H9 (cell line): ENCODE measurements around the gene TMEM44. TPM values are rescaled to one million over a fixed set of nuclear protein-coding genes. Genes with fewer than 3 reads are reported as not detected.

Experiments used
- DNase-seq: peaks from one replicate; pipeline ENCODE4 v3.0.0-alpha.2; 2017
- H2AFZ ChIP-seq: one replicate; pipeline ENCODE4 v1.6.1; 2013; ENCODE audit warnings: mild to moderate bottlenecking, low read length, control low read depth, moderate library complexity
- H2AK5ac ChIP-seq: 2 replicates; pipeline ENCODE4 v1.6.1; 2013; ENCODE audit warnings: low read length, control low read depth, mixed read lengths; ENCODE audit not compliant: insufficient read length
- H2BK120ac ChIP-seq: one replicate; pipeline ENCODE4 v1.6.1; 2013; ENCODE audit warnings: low read depth, mild to moderate bottlenecking, low read length, control low read depth, inconsistent platforms; ENCODE audit not compliant: poor library complexity, severe bottlenecking
- H2BK12ac ChIP-seq: 2 replicates; pipeline ENCODE4 v1.6.1; 2013; ENCODE audit warnings: low read length, control low read depth, mixed read lengths, low read depth; ENCODE audit not compliant: insufficient read length
- H2BK15ac ChIP-seq: 2 replicates; pipeline ENCODE4 v1.6.1; 2013; ENCODE audit warnings: low read depth, low read length, control low read depth
- H2BK20ac ChIP-seq: one replicate; pipeline ENCODE4 v1.6.1; 2013; ENCODE audit warnings: low read depth, mild to moderate bottlenecking, low read length, control low read depth, inconsistent platforms; ENCODE audit not compliant: poor library complexity, severe bottlenecking
- H2BK5ac ChIP-seq: 2 replicates; pipeline ENCODE4 v1.6.1; 2013; ENCODE audit warnings: low read length, control low read depth, mixed read lengths; ENCODE audit not compliant: insufficient read length
- H3K14ac ChIP-seq: 2 replicates; pipeline ENCODE4 v1.6.1; 2013; ENCODE audit warnings: low read length, control low read depth; ENCODE audit not compliant: insufficient read depth
- H3K18ac ChIP-seq: 2 replicates; pipeline ENCODE4 v1.6.1; 2013; ENCODE audit warnings: low read depth, mild to moderate bottlenecking, mixed read lengths, low read length, control low read depth; ENCODE audit not compliant: insufficient read length
- H3K23ac ChIP-seq: 2 replicates; pipeline ENCODE4 v1.6.1; 2013; ENCODE audit warnings: low read length, control low read depth, mixed read lengths, low read depth; ENCODE audit not compliant: insufficient read length
- H3K23me2 ChIP-seq: 2 replicates; pipeline ENCODE4 v1.6.1; 2013; ENCODE audit warnings: low read depth, mild to moderate bottlenecking, mixed read lengths, low read length, control low read depth; ENCODE audit not compliant: insufficient read length, poor library complexity, severe bottlenecking
- H3K27ac ChIP-seq: 2 replicates; pipeline ENCODE4 v1.5.1; 2013; ENCODE audit warnings: low read length, control low read depth, mixed read lengths, low read depth; ENCODE audit not compliant: insufficient read length
- H3K27me3 ChIP-seq: 2 replicates; pipeline ENCODE4 v1.6.1; 2013; ENCODE audit warnings: low read length, control low read depth, inconsistent platforms; ENCODE audit not compliant: insufficient read depth
- H3K4ac ChIP-seq: 2 replicates; pipeline ENCODE4 v1.6.1; 2013; ENCODE audit warnings: low read depth, mild to moderate bottlenecking, control low read depth, inconsistent platforms, low read length, moderate library complexity
- H3K4me1 ChIP-seq: 2 replicates; pipeline ENCODE4 v1.6.1; 2013; ENCODE audit warnings: low read length, control low read depth, inconsistent platforms; ENCODE audit not compliant: insufficient read depth
- H3K4me2 ChIP-seq: 2 replicates; pipeline ENCODE4 v1.6.1; 2013; ENCODE audit warnings: low read length, control low read depth, mixed read lengths; ENCODE audit not compliant: insufficient read length, insufficient read depth
- H3K56ac ChIP-seq: 2 replicates; pipeline ENCODE4 v1.6.1; 2013; ENCODE audit warnings: low read depth, mild to moderate bottlenecking, mixed read lengths, low read length, control low read depth; ENCODE audit not compliant: insufficient read length
- H3K79me1 ChIP-seq: 2 replicates; pipeline ENCODE4 v1.6.1; 2013; ENCODE audit warnings: low read depth, mild to moderate bottlenecking, moderate library complexity, low read length, control low read depth, inconsistent platforms; ENCODE audit not compliant: insufficient read depth, poor library complexity, severe bottlenecking
- H3K79me2 ChIP-seq: 2 replicates; pipeline ENCODE4 v1.6.1; 2013; ENCODE audit warnings: low read length, control low read depth, inconsistent platforms; ENCODE audit not compliant: insufficient read depth
- H3K9ac ChIP-seq: 2 replicates; pipeline ENCODE4 v1.6.1; 2013; ENCODE audit warnings: low read length, control low read depth, mixed read lengths; ENCODE audit not compliant: insufficient read length; ENCODE audit errors: extremely low read depth
- H3K9me3 ChIP-seq: one replicate; pipeline ENCODE4 v1.6.1; 2013; ENCODE audit warnings: low read depth, low read length, inconsistent platforms; ENCODE audit not compliant: control insufficient read depth
- H3T11ph ChIP-seq: one replicate; pipeline ENCODE4 v1.6.1; 2013; ENCODE audit warnings: mild to moderate bottlenecking, low read length, control low read depth, inconsistent platforms
- H4K20me1 ChIP-seq: one replicate; pipeline ENCODE4 v1.6.1; 2013; ENCODE audit not compliant: control insufficient read depth, insufficient read length, insufficient read depth
- H4K5ac ChIP-seq: 2 replicates; pipeline ENCODE4 v1.6.1; 2013; ENCODE audit warnings: low read depth, mild to moderate bottlenecking, mixed read lengths, low read length, control low read depth; ENCODE audit not compliant: insufficient read length
- H4K8ac ChIP-seq: replicated peaks from 2 replicates; pipeline ENCODE4 v1.6.1; 2013; ENCODE audit warnings: low read length, control low read depth, mixed read lengths, low read depth; ENCODE audit not compliant: insufficient read length
- H4K91ac ChIP-seq: 2 replicates; pipeline ENCODE4 v1.6.1; 2013; ENCODE audit warnings: low read depth, mild to moderate bottlenecking, moderate library complexity, mixed read lengths, low read length, control low read depth; ENCODE audit not compliant: insufficient read length
- H3K27ac Mint-ChIP-seq, 3 experiments: 2 replicates in 2 of 3; 3 replicates in 1 of 3; pipeline ENCODE4 v1.8.0; 2020 to 2021; ENCODE audit warnings: mixed read lengths in 3 of 3, mild to moderate bottlenecking in 1 of 3, moderate library complexity in 1 of 3
- H3K27me3 Mint-ChIP-seq: 2 replicates; pipeline ENCODE4 v1.8.0; 2021; ENCODE audit warnings: low read depth, mild to moderate bottlenecking, moderate library complexity, mixed read lengths
- H3K36me3 Mint-ChIP-seq, 3 experiments: 2 replicates in 2 of 3; 3 replicates in 1 of 3; pipeline ENCODE4 v1.8.0; 2020 to 2021; ENCODE audit warnings: low read depth in 3 of 3, mixed read lengths in 3 of 3; ENCODE audit not compliant: insufficient read depth in 1 of 3
- H3K4me1 Mint-ChIP-seq, 2 experiments: 2 replicates each; pipeline ENCODE4 v1.8.0; 2020; ENCODE audit warnings: mixed read lengths in 2 of 2
- H3K4me3 Mint-ChIP-seq, 2 experiments: 2 replicates in 1 of 2; 3 replicates in 1 of 2; pipeline ENCODE4 v1.8.0; 2020 to 2021; ENCODE audit warnings: mild to moderate bottlenecking in 2 of 2, mixed read lengths in 2 of 2, moderate library complexity in 1 of 2
- H3K9me3 Mint-ChIP-seq, 2 experiments: 2 replicates in 1 of 2; 3 replicates in 1 of 2; pipeline ENCODE4 v1.8.0; 2020; ENCODE audit warnings: mild to moderate bottlenecking in 2 of 2, mixed read lengths in 2 of 2, moderate library complexity in 1 of 2
- WGBS: extraction: QIAGEN DNeasy Blood & Tissue Kit; methylation state at CpG from one replicate; pipeline ENCODE4 v1.1.7; 2013; ENCODE audit warnings: missing lambda C conversion rate, low lambda C conversion rate, mixed read lengths; ENCODE audit not compliant: insufficient read length; ENCODE audit errors: extremely low coverage; 5-methylcytosine and 5-hydroxymethylcytosine counted together
- total RNA-seq: library from RNA; stranded (reverse); gene quantifications from 2 replicates; pipeline ENCODE4 v1.2.1, GENCODE V29; 2021
- TF ChIP-seq, protein P1 (sequence below): fragments of 200-600 bp; sonication (generic); conservative IDR thresholded peaks from 3 replicates; pipeline ENCODE4 v1.8.0; 2021; ENCODE audit warnings: antibody characterized with exemption, mild to moderate bottlenecking

TMEM44 gene
- total RNA-seq, 1 experiment from 2014 or later: 19.8 TPM

DNA sequence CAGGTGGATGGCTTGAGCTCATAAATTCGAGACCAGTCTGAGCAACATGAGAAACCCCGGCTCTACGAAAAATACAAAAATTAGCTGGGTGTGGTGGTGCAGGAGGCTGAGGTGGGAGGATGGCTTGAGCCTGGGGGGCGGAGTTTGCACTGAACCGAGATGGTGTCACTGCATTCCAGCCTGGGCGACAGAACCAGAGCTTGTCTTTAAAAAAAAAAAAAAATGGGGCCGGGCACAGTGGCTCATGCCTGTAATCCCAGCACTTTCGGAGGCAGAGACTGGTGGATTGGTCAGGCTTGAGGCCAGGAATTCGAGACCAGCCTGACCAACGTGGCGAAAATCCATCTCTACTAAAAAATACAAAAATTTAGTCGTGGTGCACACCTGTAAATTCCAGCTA, 64.0 kb downstream of the TMEM44 start:
- no peak overlapping the region for H2AFZ ChIP-seq
- H3K36me3 Mint-ChIP-seq: no peaks in the 10 kb centered on the region

More for the DNA sequence above, 64.0 kb downstream of the TMEM44 start:
- Histone ChIP-seq H3K14ac (no peak overlapping the region), H2BK20ac (no peak overlapping the region), H3K9ac (no peak overlapping the region), H4K20me1 (no peaks in the 10 kb centered on the region), H3K4me1 (no peaks in the 10 kb centered on the region; the same call in 1 of the 2 replicates), H3K27ac (no peak overlapping the region), H3K79me2 (no peaks in the 10 kb centered on the region), H2BK12ac (no peak overlapping the region), H4K5ac (no peak overlapping the region), H3K9me3 (no peaks in the 10 kb centered on the region), H3K23ac (no peak overlapping the region), H4K91ac (no peak overlapping the region), H3K56ac (no peak overlapping the region), H3K79me1 (no peaks in the 10 kb centered on the region), H3K18ac (no peak overlapping the region), H3K4ac (no peak overlapping the region), H2BK15ac (no peak overlapping the region), H2AK5ac (no peak overlapping the region), H3K23me2 (no peaks in the 10 kb centered on the region), H3K4me2 (no peak overlapping the region), H2BK120ac (no peak overlapping the region), H3K27me3 (no peaks in the 10 kb centered on the region), H4K8ac (no peak overlapping the region), H2BK5ac (no peak overlapping the region), H3T11ph (no peak overlapping the region)
- TF ChIP-seq, protein P1, sequence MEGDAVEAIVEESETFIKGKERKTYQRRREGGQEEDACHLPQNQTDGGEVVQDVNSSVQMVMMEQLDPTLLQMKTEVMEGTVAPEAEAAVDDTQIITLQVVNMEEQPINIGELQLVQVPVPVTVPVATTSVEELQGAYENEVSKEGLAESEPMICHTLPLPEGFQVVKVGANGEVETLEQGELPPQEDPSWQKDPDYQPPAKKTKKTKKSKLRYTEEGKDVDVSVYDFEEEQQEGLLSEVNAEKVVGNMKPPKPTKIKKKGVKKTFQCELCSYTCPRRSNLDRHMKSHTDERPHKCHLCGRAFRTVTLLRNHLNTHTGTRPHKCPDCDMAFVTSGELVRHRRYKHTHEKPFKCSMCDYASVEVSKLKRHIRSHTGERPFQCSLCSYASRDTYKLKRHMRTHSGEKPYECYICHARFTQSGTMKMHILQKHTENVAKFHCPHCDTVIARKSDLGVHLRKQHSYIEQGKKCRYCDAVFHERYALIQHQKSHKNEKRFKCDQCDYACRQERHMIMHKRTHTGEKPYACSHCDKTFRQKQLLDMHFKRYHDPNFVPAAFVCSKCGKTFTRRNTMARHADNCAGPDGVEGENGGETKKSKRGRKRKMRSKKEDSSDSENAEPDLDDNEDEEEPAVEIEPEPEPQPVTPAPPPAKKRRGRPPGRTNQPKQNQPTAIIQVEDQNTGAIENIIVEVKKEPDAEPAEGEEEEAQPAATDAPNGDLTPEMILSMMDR: no peak
- Mint-ChIP-seq H3K9me3 (no peaks in the 10 kb centered on the region), H3K27me3 (peaks cover 7% of the 10 kb centered on the region), H3K27ac (no peak overlapping the region), H3K4me1 (peaks cover 19 to 22% of the 10 kb centered on the region in 2 experiments), H3K4me3 (no peak overlapping the region)
- DNase-seq: no peak
- no CpG with 5 or more reads among the region's 12 CpGs for WGBS
